ENCODE results near the gene MORN5.

Gene MORN5

DNA sequence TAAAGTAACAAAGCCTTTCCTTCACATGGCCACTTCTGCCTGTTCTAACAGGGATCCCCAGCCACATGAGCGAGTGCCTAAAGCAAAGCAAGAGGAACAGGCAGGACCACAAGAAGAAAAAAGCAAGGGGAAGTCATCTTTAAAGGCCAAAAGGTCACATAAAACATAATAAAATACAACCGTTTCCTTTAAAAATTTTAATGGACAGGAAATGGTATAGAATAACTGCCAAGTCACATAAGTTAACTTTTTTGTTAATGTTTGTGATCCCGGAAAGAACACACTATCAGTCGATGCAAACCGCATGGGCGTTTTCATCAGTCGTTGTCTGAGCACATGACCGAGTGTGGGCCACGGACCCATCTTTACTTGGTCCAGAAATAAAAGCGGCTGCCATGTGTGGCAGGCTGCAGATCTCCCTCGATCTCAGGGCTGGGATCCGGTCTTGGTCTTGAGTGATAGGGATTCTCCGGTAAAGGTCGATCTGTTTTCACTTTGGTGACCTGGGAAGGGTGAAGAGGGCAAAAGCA is 15.8 kb upstream of the MORN5 start:
- DNase-seq (ENCODE audit: low spot score), result peak; percentile 45

DNA sequence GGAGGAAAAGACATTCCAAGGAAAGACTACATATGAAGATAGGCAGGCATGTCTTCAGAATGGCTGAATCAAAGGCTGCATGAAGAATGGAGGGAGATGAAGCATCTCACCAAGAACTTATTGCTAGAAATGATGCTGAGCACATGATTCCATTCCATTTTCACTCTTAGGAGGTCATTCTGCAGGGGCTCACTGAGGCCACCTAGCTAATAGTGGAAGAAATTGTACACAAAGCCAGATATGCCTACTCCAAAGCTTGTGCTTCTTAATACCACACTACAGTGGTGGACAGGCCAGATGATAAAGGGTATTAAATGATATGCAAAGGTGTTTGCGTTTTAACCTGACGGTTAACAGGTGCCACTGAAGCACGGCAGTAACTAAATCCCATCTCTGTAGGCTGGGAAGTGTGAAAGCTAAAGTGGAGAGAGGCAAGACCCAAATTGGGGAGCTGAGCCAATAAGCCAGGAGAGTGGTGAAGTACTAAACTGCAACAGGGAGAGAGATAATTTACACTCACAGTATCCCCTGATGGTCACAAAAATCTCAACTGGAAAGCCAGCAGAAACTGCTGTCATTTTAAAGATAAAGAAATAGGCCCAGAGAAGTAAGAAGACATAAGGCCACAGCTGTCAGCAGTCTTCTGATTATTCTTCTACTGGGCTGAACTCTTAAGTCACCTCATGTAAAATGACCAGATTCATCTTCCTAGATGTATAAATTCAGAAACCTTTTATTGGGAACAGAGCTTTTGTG is 14.7 kb upstream of the MORN5 start:
- DNase-seq (ENCODE audit: low spot score), result peak; percentile 66

GRCh38 chr9:122145592-122145863 is 14.2 kb upstream of the MORN5 start:
- DNase-seq (ENCODE audit: low spot score), result no peak

DNA sequence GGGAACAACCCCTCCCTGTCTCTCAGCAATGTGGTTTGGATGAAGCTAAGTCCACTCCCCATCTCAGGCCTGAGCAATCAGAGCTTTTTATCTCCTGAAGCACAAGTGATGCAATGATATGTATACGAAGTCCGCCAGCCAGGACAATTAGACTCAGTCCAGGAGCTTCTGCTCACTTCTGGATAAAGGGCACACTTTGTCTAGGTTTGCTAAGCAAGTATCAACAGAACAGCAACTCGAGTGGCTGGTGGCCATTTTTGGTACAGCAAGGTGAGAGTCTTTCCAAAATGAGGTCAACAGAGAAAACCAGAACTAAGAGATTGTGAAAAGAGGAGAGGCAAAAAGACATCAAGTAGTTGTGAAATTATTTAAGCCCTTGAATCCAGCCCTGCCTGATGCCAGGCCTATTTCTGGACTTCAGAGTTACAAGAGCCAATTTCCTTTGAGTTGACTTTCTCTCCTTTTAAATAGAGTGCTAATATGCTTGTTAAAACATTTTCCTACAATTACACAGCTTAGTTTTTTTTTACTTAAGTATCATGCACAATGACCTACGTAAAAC is 8.4 kb upstream of the MORN5 start:
- DNase-seq (ENCODE audit: low spot score), result no peak

GRCh38 chr9:122155796-122156195 is 3.9 kb upstream of the MORN5 start:
- DNase-seq (ENCODE audit: low spot score), result no peak

- peak; percentile 71 for DNase-seq (ENCODE audit: low spot score)
Measured at GRCh38 chr9:122158202-122158601, 1.5 kb upstream of the MORN5 start.

GRCh38 chr9:122159925-122160246 is 178 bp downstream of the MORN5 start:
- DNase-seq (ENCODE audit: low spot score), result no peak

DNA sequence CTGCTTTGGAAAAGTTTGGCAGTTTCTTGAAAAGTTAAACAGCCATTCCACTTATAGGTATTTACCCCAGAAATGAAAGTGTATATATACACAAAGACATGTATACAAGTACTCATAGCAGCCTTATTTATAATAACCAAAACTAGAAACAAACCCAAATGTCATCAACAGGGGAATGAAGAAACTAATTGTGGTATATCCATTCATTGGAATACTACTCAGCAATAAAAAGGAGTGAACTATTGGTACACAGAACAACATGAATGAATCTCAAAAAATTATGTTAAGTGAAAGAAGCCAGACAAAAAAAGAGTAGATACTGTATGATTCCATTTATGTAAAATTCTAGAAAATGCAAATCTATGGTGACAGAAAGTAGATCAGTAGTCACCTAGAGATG is 2.7 kb downstream of the MORN5 start:
- DNase-seq (ENCODE audit: low spot score), result no peak

DNA sequence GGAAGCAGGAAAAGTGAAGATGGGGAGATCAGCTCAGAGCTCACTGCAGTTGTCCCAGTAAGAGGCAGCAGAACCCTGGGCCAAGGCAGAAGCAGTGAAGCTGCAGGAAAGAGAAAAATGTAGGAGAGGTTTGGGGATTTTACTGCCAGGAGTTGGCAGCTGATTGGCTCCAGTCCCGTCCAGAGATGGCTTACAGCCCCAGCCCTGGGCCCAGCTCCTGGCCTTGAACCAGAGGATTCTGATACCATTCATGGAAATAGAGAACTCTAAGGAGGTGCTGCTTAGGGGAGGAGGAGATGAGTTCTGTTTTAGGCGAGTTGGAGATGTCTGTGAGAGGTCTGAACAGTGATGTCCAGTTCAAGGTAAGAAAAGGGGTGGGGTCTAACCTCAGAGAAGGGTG is 4.6 kb downstream of the MORN5 start:
- no peak for DNase-seq (ENCODE audit: low spot score)

DNA sequence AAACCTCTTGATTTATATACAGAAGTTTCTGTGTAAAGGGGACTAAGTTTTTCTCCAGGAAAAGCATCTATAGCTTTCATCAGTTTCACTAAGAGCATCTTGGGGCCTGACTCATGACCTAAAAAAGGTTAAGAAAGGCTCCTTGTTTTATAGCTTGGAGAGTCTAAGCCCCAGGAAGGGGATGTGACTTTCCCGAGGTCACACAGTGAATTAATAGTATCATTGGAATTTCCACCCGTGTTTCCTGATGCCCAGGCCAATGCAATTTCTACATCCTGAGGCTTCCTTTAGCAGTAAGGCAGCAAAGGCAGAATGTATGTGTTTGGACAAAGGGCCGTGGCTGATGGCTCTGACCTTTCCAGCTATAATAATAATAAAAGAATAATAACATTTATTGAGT is 8.6 kb downstream of the MORN5 start:
- no peak for DNase-seq (ENCODE audit: low spot score)

GRCh38 chr9:122172131-122172530 is 12.4 kb downstream of the MORN5 start:
- no peak for DNase-seq (ENCODE audit: low spot score)

DNA sequence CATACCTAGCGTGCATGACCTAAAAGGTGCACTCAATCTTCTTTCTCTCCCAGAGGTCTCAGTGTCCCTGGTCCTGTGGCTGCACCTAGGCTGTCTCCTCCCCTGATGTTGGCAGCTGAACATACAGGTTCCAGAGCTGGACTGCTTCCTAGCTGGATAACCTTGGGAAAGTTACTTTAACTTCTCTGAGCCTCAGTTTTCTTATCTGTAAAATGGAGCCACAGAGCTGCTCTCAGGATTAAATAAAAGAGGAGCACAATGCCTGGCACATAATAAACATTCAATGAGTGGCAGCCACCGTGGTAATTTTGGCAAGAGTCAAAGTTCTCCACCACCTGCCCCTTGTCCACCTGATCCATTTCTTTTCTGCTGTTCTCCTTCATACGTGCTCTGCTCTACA is 14.0 kb downstream of the MORN5 start:
- DNase-seq (ENCODE audit: low spot score), result no peak

DNA sequence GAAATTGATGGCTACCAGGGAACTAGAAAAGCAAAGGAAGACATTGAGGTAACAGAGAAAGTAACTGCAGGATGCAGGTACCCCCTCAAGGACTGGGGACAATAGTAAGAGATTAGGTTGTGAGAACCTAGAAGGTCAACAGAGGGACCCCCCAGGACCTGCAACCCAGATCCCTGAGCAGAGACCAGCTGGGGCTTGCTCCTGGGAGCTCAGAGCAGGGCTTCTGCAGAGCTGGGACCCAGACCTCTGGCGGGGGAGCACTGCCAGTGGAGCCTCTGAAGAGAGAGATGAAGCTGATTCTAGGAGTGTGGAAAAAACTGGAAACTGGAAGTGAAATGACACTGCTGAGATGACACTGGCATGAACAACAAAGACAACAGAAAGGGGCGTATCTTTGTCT is 17.2 kb downstream of the MORN5 start:
- DNase-seq (ENCODE audit: low spot score), result no peak

DNA sequence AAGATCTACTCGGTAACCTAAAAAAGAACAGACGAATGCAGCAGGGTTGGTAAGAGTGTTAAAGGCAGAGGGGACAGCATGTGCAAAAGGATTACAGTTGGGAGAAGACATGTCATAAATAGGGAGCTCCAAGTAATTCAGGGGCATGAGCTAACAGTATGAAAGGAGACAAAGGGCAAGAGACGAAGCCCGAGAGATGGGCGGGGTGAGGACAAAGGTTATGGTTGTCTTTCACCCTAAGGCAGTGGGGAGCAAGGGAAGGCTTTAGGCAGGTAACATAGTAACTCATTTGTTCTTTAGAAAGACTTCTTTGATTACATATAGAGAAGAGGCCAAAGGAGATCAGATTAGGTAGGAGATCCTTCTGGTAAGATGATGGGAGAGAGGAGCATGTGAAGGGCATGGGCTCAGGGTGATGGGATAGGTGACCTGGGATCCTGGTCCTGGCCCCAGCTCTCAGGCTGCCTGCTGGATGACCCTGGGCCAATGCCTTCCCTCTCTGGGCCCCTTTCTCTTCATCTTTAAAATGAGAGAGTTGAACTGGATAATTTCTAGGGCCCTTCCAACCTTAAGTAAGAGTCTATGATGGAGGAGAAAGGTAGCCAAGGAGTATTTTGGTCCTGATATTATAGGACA is 19.5 kb downstream of the MORN5 start:
- no peak for DNase-seq (ENCODE audit: low spot score)

- no peak for DNase-seq (ENCODE audit: low spot score)
Measured at GRCh38 chr9:122179690-122180074, 20.0 kb downstream of the MORN5 start.

DNA sequence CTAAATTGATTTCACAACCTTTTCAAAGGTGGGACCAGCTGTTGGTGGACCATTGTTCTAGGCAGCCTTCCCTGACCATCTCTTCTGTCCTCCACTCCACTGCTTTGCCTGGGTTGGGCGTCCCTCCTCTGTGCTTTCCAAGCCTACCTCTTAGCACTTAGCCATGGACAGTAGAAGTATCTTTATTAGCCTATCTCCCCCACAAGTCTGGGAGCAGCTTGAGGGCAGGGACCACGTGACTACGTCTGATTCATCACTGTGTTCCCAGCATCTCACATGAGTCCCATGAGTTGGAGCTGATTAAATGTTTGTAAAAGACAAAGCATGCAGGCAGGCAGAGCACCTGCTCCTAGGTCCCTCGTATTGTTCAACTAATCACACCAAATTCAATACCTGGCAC is 20.9 kb downstream of the MORN5 start:
- DNase-seq (ENCODE audit: low spot score), result no peak

DNA sequence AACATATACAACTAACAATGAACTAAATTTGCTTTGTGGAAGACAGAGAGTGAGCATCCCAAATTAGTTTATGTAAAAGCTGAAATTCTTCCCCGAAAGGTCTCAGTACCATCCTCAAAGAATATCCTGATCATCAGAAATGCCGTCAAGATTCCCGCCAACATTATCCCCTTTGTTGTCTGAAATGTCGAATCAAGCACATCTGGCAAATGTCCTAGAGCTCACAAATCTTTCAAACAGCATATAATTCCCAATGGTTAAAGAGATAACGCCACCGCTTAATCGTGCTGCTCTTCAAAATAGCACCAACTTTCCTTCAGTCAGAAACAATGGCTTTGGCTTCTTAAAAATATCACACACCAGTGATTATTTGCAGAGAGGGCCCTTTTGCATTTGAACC is 23.8 kb downstream of the MORN5 start:
- DNase-seq (ENCODE audit: low spot score), result no peak

DNA sequence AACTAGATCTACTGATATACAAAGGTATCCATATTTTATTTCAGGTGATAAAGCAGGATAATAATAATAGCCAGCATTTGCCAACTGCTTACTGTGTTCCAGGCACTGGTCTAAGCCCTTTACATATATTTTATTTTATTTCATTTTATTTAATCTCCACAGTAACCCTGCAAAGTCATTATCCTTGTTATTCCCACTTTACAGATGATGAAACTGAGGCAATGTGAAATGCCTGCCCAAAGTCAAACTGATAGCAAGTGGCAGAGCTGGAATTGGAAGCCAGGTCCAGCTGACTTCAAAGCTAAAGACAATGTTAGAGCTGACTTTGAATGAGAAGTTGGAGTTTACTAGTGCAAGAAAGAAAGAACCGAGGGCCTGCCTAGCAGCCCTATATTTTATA is 24.8 kb downstream of the MORN5 start:
- DNase-seq (ENCODE audit: low spot score), result no peak

- DNase-seq (ENCODE audit: low spot score), result no peak
Measured at GRCh38 chr9:122186301-122186700, 26.6 kb downstream of the MORN5 start.

DNA sequence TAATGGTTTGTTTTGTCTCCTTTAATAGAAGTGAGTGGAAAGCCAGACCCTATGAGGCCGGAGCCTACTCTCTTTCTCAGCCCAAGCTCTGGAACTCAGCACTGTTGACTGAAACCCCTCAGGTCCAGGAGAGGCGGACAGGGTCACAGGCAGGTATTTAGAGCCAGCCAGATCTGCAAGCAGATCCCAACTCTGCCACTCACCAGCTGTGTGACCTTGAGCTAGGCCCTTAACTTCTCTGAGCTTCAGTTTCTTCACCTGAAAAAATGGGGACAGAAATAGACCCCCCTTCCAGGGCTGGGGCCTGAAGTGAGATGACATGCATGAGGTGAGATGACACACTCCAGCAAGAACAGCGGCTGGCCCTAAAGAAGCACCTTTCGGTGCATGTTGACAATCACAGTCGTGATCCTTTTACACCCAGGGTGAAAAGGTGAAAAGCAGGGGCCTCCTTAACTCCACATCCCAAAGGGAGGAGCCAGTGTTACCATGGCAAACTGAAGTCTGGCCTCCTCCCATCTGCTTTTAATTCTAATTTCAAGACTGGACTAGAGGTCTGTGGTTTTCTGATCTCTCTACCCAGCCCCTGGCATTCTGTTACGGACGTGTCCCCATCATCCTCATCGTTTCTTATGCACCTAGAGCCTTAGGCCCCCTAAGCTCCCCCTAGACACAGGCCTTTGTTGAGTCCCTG is 27.2 kb downstream of the MORN5 start:
- no peak for DNase-seq (ENCODE audit: low spot score)

GRCh38 chr9:122188369-122188768 is 28.7 kb downstream of the MORN5 start:
- DNase-seq (ENCODE audit: low spot score), result no peak

DNA sequence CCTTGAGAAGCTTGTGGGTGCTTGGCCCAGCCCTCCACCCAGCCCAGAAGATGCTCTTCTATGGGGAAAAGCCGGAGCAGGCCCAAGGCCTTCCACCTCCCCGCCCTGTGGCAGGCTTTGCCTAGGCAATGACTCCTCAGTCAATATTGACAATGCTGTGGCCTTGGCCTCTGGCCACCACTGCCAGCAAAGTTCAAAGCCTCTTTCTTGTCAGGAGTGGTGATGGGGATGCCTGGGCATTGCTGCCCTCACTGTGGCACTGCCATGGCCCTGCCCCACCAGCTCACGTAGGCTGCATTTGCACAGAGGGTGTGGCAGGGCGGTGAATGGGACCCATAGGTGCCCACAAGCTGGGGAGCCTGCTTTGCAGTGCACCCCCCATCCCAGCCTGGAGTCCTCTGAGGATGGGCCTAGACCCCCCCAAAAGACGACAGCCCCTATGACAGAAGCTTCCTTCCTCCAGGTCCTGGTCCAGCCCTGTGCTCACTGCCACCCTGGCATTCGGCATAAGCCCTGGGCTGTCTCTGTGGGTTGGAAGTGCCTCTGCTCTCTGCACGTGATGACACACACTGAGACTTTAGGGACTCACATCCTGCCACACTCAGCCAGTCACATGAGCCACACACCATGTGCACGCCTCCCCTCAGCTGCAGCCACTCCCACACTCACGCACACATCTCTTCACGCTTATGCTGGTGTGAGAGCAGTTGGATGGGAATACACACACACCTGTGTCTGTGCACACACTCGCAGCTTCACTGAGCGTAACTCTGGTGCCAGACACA is 31.1 kb downstream of the MORN5 start:
- DNase-seq (ENCODE audit: low spot score), result no peak
